Tibial artery (tissue), 4 donors: Measurements from ENCODE around the gene PSKH1.
A peak's percentile ranks its signal among the peaks of the same experiment; 100 is the strongest.

Experiments used
- DNase-seq, 2 donors: peaks; one replicate each; pipeline ENCODE4 v3.0.0-alpha.2; 2019
- H3K27ac ChIP-seq, 2 donors: fragments of 200-600 bp; sonication (generic) in 1 of 2; 1 replicate in 1 of 2; 2 replicates in 1 of 2; pipeline ENCODE4 v1.5.1; 2018 to 2019; ENCODE audit warnings: mild to moderate bottlenecking in 1 of 2
- H3K27me3 ChIP-seq, 2 donors: fragments of 200-600 bp; sonication (generic) in 1 of 2; one replicate each; pipeline versions ENCODE4 v1.5.1 to v1.6.0; 2016 to 2019
- H3K36me3 ChIP-seq, 3 donors: fragments of 200-600 bp; sonication (generic) in 2 of 3; one replicate each; pipeline ENCODE4 v1.5.1; 2016 to 2019; ENCODE audit warnings: mild to moderate bottlenecking in 2 of 3
- H3K4me1 ChIP-seq, 4 donors: fragments of 200-600 bp; sonication (generic) in 2 of 4; 1 replicate in 3 of 4; 2 replicates in 1 of 4; pipeline ENCODE4 v1.5.1; 2016 to 2019
- H3K4me3 ChIP-seq, 2 donors: fragments of 200-600 bp; sonication (generic) in 1 of 2; 1 replicate in 1 of 2; 2 replicates in 1 of 2; pipeline ENCODE4 v1.5.1; 2018 to 2019; ENCODE audit warnings: mild to moderate bottlenecking in 2 of 2
- H3K9me3 ChIP-seq, 3 donors: fragments of 200-600 bp; sonication (generic) in 1 of 3; one replicate each; pipeline ENCODE4 v1.5.1; 2016 to 2019
- intact Hi-C: fragments of 100-400 bp; cut with DNase I; formaldehyde crosslinking; loops from one replicate; pipeline ENCODE4 v1.15.0; 2023; ENCODE audit warnings: low total_unique reads
- TF ChIP-seq, protein P1 (sequence below), 2 experiments: fragments of 200-600 bp in 1 of 2; fragments of 450-650 bp in 1 of 2; IDR thresholded peaks; one replicate each; pipeline ENCODE4 v1.5.1; 2017 to 2019; ENCODE audit warnings: antibody characterized with exemption in 2 of 2, mild to moderate bottlenecking in 1 of 2, moderate library complexity in 1 of 2

The PSKH1 gene

DNA sequence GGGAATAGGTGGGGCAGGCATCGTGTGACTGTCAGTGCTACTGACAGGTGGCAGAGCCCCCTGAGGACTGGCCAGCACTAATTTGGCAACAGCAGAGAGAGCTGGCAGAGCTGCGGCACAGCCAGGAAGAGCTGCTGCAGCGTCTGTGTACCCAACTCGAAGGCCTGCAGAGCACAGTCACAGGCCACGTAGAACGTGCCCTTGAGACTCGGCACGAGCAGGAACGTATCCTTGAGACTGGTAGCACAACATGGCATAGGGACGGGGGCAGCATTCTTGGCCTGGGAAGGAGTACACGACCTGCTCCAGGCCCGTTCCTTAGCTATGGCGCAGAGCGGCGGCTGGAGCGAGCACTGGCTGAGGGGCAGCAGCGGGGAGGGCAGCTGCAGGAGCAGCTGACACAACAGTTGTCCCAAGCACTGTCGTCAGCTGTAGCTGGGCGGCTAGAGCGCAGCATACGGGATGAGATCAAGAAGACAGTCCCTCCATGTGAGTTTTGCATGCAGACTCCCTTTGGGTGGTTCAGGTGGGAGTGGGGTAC is 11.4 kb upstream of the PSKH1 start:
- intact Hi-C loops = loop anchor here (2.0 to 10.0 kb wide), 3 partner anchors 47 to 161 kb away; no protein-coding TSS in a partner anchor
- Histone ChIP-seq H3K27me3 (no peaks in the 10 kb centered on the region), H3K4me3 (no peak overlapping the region), H3K4me1 (peaks cover 0 to 23% (median 11%) of the 10 kb centered on the region in 4 donors), H3K36me3 (peaks cover 68 to 87% (median 75%) of the 10 kb centered on the region in 3 donors), H3K9me3 (no peaks in the 10 kb centered on the region), H3K27ac (no peak overlapping the region)
- TF ChIP-seq, protein P1, sequence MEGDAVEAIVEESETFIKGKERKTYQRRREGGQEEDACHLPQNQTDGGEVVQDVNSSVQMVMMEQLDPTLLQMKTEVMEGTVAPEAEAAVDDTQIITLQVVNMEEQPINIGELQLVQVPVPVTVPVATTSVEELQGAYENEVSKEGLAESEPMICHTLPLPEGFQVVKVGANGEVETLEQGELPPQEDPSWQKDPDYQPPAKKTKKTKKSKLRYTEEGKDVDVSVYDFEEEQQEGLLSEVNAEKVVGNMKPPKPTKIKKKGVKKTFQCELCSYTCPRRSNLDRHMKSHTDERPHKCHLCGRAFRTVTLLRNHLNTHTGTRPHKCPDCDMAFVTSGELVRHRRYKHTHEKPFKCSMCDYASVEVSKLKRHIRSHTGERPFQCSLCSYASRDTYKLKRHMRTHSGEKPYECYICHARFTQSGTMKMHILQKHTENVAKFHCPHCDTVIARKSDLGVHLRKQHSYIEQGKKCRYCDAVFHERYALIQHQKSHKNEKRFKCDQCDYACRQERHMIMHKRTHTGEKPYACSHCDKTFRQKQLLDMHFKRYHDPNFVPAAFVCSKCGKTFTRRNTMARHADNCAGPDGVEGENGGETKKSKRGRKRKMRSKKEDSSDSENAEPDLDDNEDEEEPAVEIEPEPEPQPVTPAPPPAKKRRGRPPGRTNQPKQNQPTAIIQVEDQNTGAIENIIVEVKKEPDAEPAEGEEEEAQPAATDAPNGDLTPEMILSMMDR (IDR thresholded peaks at IDR 0.05) = no peak
- no peak for DNase-seq

GRCh38 chr16:67882374-67883145 is 10.5 kb upstream of the PSKH1 start:
- TF ChIP-seq, protein P1 (IDR thresholded peaks at IDR 0.05) = no peak
- Histone ChIP-seq H3K36me3 (peaks cover 59 to 84% (median 66%) of the 10 kb centered on the region in 3 donors), H3K4me3 (no peak overlapping the region), H3K4me1 (peaks cover 0 to 23% (median 11%) of the 10 kb centered on the region in 4 donors), H3K27me3 (no peaks in the 10 kb centered on the region), H3K27ac (no peak overlapping the region), H3K9me3 (no peaks in the 10 kb centered on the region)
- intact Hi-C loops = loop anchor here (2.0 to 10.0 kb wide), 3 partner anchors 46 to 160 kb away; no protein-coding TSS in a partner anchor
- no peak for DNase-seq

- Histone ChIP-seq H3K4me3 (no peak overlapping the region), H3K27ac (peak overlapping the region in 1 of 2 donors; percentile 66), H3K27me3 (no peaks in the 10 kb centered on the region), H3K4me1 (peaks cover 0 to 23% (median 11%) of the 10 kb centered on the region in 4 donors), H3K36me3 (peaks cover 52 to 76% (median 59%) of the 10 kb centered on the region in 3 donors), H3K9me3 (no peaks in the 10 kb centered on the region)
- intact Hi-C loops = loop anchor here (2.0 to 10.0 kb wide), 3 partner anchors 45 to 159 kb away; no protein-coding TSS in a partner anchor
- TF ChIP-seq, protein P1 (IDR thresholded peaks at IDR 0.05) = no peak
- DNase-seq = no peak
Observed at GRCh38 chr16:67883146-67883871, 9.7 kb upstream of the PSKH1 start.

GRCh38 chr16:67883872-67884261 is 9.2 kb upstream of the PSKH1 start:
- intact Hi-C loops = loop anchor here (2.0 to 10.0 kb wide), 3 partner anchors 45 to 158 kb away; no protein-coding TSS in a partner anchor
- Histone ChIP-seq H3K27ac (peak overlapping the region; percentile 66), H3K9me3 (no peaks in the 10 kb centered on the region), H3K4me1 (peaks cover 0 to 23% (median 11%) of the 10 kb centered on the region in 4 donors), H3K27me3 (no peaks in the 10 kb centered on the region), H3K36me3 (peaks cover 46 to 71% (median 53%) of the 10 kb centered on the region in 3 donors), H3K4me3 (no peak overlapping the region)
- peak; percentile 47 to 76 for DNase-seq
- TF ChIP-seq, protein P1 (IDR thresholded peaks at IDR 0.05) = peak; percentile 89 to 92

- intact Hi-C loops = loop anchor here (5.0 to 10.0 kb wide), 2 partner anchors 50 to 158 kb away; no protein-coding TSS in a partner anchor
- H3K4me3 ChIP-seq = peak within 1 kb of the TSS; percentile 35 to 36
- TF ChIP-seq, protein P1 (IDR thresholded peaks at IDR 0.05) = no peak
- no peaks in the 10 kb centered on the region for H3K27me3 ChIP-seq
- peaks cover 38 to 63% (median 45%) of the 10 kb centered on the region in 3 donors for H3K36me3 ChIP-seq
- DNase-seq = peak; percentile 89 to 95
- peak within 1 kb of the TSS; percentile 66 for H3K27ac ChIP-seq
- H3K9me3 ChIP-seq = no peaks in the 10 kb centered on the region
- H3K4me1 ChIP-seq = peaks cover 0 to 23% (median 11%) of the 10 kb centered on the region in 4 donors
Observed at GRCh38 chr16:67884684-67885083, 8.4 kb upstream of the PSKH1 start, which contains the start of gene NRN1L. Gene NRN1L (plus strand): TSS chr16:67884885. CDS start chr16:67884904, 19 bp downstream.
